ENCODE measurements around the gene SMAGP.

- TF ChIP-seq CTCF (optimal IDR thresholded peaks at IDR 0.05 in 1 of 3, IDR thresholded peaks at IDR 0.05 in 1 of 3, conservative IDR thresholded peaks at IDR 0.05 in 1 of 3; ENCODE audit: extremely low read depth in 1 of 3, insufficient read depth in 2 of 3, low read length in 3 of 3), result no peak
- no peak for TF ChIP-seq EZH2 (IDR thresholded peaks at IDR 0.05; ENCODE audit: low read length)
Measured at GRCh38 chr12:51225234-51225633, 45.0 kb downstream of the SMAGP start.
